Osteocyte (in vitro differentiated cells): ENCODE measurements around the gene SARNP. TPM values are rescaled to one million over a fixed set of nuclear protein-coding genes. Genes with fewer than 3 reads are reported as not detected.

Source experiments
- DNase-seq: peaks from one replicate; pipeline ENCODE4 v3.0.0; 2021; ENCODE audit warnings: mixed read lengths; ENCODE audit not compliant: unreplicated experiment; ENCODE audit errors: extremely low spot score
- H3K27ac Mint-ChIP-seq: one replicate; pipeline ENCODE4 v1.8.0; 2021; ENCODE audit warnings: mild to moderate bottlenecking, mixed read lengths; ENCODE audit not compliant: unreplicated experiment
- H3K27me3 Mint-ChIP-seq: one replicate; pipeline ENCODE4 v1.8.0; 2021; ENCODE audit warnings: mixed read lengths; ENCODE audit not compliant: unreplicated experiment
- H3K36me3 Mint-ChIP-seq: one replicate; pipeline ENCODE4 v1.8.0; 2021; ENCODE audit warnings: mixed read lengths; ENCODE audit not compliant: unreplicated experiment
- H3K4me1 Mint-ChIP-seq: one replicate; pipeline ENCODE4 v1.8.0; 2021; ENCODE audit warnings: mixed read lengths; ENCODE audit not compliant: unreplicated experiment
- H3K4me3 Mint-ChIP-seq: one replicate; pipeline ENCODE4 v1.8.0; 2021; ENCODE audit warnings: mild to moderate bottlenecking, moderate library complexity, mixed read lengths; ENCODE audit not compliant: unreplicated experiment
- H3K9me3 Mint-ChIP-seq: one replicate; pipeline ENCODE4 v1.8.0; 2021; ENCODE audit warnings: mixed read lengths; ENCODE audit not compliant: unreplicated experiment
- total RNA-seq: library from RNA; stranded (reverse); gene quantifications from 2 replicates; pipeline ENCODE4 v1.2.1, GENCODE V29; 2021
- TF ChIP-seq, protein P1 (sequence below): fragments of 200-600 bp; sonication (generic); IDR thresholded peaks from 2 replicates; pipeline ENCODE4 v1.5.0; 2021; ENCODE audit warnings: antibody characterized with exemption, mild to moderate bottlenecking, moderate library complexity

The SARNP gene
- total RNA-seq, 1 donor from 2014 or later: 56.1 TPM

- no peak for DNase-seq
- H3K36me3 Mint-ChIP-seq: no peaks in the 10 kb centered on the region
- TF ChIP-seq, protein P1, sequence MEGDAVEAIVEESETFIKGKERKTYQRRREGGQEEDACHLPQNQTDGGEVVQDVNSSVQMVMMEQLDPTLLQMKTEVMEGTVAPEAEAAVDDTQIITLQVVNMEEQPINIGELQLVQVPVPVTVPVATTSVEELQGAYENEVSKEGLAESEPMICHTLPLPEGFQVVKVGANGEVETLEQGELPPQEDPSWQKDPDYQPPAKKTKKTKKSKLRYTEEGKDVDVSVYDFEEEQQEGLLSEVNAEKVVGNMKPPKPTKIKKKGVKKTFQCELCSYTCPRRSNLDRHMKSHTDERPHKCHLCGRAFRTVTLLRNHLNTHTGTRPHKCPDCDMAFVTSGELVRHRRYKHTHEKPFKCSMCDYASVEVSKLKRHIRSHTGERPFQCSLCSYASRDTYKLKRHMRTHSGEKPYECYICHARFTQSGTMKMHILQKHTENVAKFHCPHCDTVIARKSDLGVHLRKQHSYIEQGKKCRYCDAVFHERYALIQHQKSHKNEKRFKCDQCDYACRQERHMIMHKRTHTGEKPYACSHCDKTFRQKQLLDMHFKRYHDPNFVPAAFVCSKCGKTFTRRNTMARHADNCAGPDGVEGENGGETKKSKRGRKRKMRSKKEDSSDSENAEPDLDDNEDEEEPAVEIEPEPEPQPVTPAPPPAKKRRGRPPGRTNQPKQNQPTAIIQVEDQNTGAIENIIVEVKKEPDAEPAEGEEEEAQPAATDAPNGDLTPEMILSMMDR: no peak
- no peaks in the 10 kb centered on the region for H3K9me3 Mint-ChIP-seq
- peaks cover 26% of the 10 kb centered on the region for H3K4me1 Mint-ChIP-seq
- H3K4me3 Mint-ChIP-seq: no peak overlapping the region
- peaks cover 34% of the 10 kb centered on the region for H3K27me3 Mint-ChIP-seq
- no peak overlapping the region for H3K27ac Mint-ChIP-seq
Observed at GRCh38 chr12:55711786-55712553, 105.6 kb downstream of the SARNP start.

GRCh38 chr12:55708695-55709233 lies 108.8 kb downstream of the SARNP start:
- peaks cover 3% of the 10 kb centered on the region for H3K36me3 Mint-ChIP-seq
- peaks cover 40% of the 10 kb centered on the region for H3K27me3 Mint-ChIP-seq
- DNase-seq: no peak
- TF ChIP-seq, protein P1: no peak
- H3K4me1 Mint-ChIP-seq: peaks cover 16% of the 10 kb centered on the region
- H3K9me3 Mint-ChIP-seq: no peaks in the 10 kb centered on the region
- peak overlapping the region; percentile 76 for H3K4me3 Mint-ChIP-seq
- H3K27ac Mint-ChIP-seq: no peak overlapping the region

DNA sequence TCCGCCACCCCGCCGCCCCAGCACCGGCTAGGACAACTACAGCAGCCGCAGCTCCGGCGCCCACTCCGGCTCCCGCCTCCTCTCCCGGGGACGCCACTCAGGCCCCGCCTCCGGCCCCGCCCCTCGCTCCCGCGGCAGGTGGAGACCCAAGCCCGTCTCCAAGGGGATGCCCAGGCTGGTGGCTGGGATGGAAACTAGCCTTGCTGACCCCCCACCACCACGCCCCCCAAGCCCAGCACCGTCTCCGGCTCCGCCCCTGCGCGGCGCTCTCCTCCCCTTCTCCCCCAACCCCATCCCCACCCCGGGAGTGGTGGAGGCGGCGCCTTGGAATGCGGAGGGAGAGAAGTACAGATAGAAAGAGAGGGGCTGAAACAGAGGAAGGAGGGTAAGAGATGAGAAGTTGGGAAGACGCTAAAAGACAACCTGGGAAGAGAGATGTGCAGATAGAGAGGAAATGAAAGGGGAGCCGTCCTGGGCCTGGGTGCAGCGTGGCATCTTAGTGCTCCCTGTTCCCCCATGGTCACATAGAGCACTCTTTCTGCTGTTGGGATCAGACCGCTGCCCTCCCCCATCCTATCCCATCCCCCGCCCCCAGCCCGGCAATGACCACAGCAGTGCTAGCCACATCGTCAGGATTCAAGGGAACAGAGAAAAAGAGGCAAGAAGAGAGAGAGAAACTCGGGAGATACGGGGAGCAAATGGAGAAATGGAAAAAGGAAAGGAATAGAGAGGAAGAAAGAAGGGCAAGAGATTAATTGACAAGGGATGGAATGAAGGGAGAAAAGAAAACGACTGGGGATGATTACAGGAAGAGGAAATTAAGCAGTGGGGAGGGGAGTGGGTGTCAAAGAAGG lies 109.5 kb downstream of the SARNP start, which contains the start of gene ITGA7:
ITGA7 (minus strand) TSS at position 64 of the 854 bp plus-strand sequence. CDS start 222 bp downstream, outside the sequence.
- Mint-ChIP-seq H3K27ac (no peak within 1 kb of the TSS), H3K36me3 (peaks cover 3% of the 10 kb centered on the region), H3K9me3 (no peaks in the 10 kb centered on the region), H3K4me1 (peaks cover 16% of the 10 kb centered on the region), H3K27me3 (peaks cover 39% of the 10 kb centered on the region), H3K4me3 (peak within 1 kb of the TSS; percentile 76)
- no peak for DNase-seq
- TF ChIP-seq, protein P1: no peak

Other genes starting within 250 kb of the SARNP start
- gene OR2AP1, start 245.3 kb downstream of the SARNP start, total RNA-seq: not detected in 2 replicates
- not detected in 2 replicates for gene OR10P1, start 180.8 kb downstream of the SARNP start, total RNA-seq
- 5.1 and 5.7 TPM in 2 replicates for gene ITGA7, start 109.8 kb downstream of the SARNP start, total RNA-seq
- gene BLOC1S1, start 101.7 kb downstream of the SARNP start, total RNA-seq: 99.4 and 103 TPM in 2 replicates
- 4.1 and 5.9 TPM in 2 replicates for gene RDH5, start 97.3 kb downstream of the SARNP start, total RNA-seq
- 1,511 and 1,600 TPM in 2 replicates for gene CD63, start 88.7 kb downstream of the SARNP start, total RNA-seq
- gene GDF11, start 74.6 kb downstream of the SARNP start, total RNA-seq: 11.6 and 14.0 TPM in 2 replicates
- 26.0 TPM in 2 replicates for gene ORMDL2, start 317 bp upstream of the SARNP start, total RNA-seq
- gene DNAJC14, start 11.9 kb upstream of the SARNP start, total RNA-seq: 44.3 and 46.8 TPM in 2 replicates
- 14.3 and 15.1 TPM in 2 replicates for gene MMP19, start 25.2 kb upstream of the SARNP start, total RNA-seq
- 18.2 and 20.5 TPM in 2 replicates for gene PYM1, start 110.2 kb upstream of the SARNP start, total RNA-seq
- 63.0 and 70.1 TPM in 2 replicates for gene DGKA, start 113.4 kb upstream of the SARNP start, total RNA-seq
- 1.0 and 1.4 TPM in 2 replicates for gene PMEL, start 148.3 kb upstream of the SARNP start, total RNA-seq
- 27.3 and 29.6 TPM in 2 replicates for gene CDK2, start 149.1 kb upstream of the SARNP start, total RNA-seq
- gene RAB5B, start 156.4 kb upstream of the SARNP start, total RNA-seq: 126 and 134 TPM in 2 replicates
- 16.2 and 19.4 TPM in 2 replicates for gene SUOX, start 179.6 kb upstream of the SARNP start, total RNA-seq
- 8.2 and 10.6 TPM in 2 replicates for gene IKZF4, start 203.3 kb upstream of the SARNP start, total RNA-seq
- 25.0 and 25.3 TPM in 2 replicates for gene RPS26, start 224.2 kb upstream of the SARNP start, total RNA-seq